Left forelimb (tissue), 1 donor: ENCODE results near the gene HMOX2.

ENCODE experiments used
- DNase-seq: peaks from one replicate; pipeline ENCODE4 v3.0.0-alpha.2; 2018; ENCODE audit warnings: low spot score

HMOX2 gene, protein sequence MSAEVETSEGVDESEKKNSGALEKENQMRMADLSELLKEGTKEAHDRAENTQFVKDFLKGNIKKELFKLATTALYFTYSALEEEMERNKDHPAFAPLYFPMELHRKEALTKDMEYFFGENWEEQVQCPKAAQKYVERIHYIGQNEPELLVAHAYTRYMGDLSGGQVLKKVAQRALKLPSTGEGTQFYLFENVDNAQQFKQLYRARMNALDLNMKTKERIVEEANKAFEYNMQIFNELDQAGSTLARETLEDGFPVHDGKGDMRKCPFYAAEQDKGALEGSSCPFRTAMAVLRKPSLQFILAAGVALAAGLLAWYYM

DNA sequence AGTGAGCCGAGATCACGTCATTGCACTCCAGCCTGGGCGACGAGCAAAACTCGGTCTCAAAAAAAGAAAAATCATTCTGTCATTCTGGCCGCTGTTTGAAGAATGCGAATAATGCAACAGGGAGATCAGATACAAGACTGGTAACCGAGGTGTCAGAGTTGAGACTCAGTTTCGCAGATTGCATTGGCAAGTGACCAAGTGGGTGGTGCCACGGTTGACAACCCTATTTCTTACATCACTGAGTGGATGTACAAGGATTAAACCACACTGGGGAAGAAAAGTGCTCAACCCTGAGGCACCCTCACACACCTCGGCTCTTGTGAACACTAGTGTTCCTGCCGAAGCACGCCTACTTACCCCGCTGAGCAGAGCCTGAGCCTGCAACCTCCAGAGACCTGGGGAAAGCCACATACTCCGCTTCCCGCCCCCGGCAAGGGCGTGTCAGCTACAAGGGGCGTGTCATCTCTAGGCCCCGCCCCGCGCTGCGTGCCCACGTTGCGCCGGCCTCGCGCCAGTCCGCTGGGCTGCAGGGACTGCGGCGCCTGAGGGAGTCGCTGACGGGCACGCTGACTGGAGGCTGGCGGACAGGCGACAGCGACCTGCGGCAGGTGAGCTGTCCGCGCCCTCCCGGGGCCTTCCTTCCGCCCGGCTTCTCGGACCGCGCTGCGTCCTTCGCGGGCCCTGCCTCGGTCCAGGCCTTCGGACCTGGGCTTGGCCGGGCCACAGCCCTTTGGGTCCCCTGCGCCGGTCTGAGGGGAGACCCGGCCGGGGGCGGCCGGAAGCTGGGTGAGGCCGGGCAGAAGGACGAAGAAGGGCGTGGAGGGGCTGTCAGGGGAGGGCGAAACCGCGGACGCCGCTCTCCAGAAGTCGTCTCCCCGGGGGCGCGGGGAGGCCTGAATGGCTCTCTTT is at the start of gene HMOX2:
Gene HMOX2, plus strand, starts transcription at position 519 of the 909 bp plus-strand sequence. CDS start 29,127 bp downstream, outside the sequence.
- DNase-seq = peak; percentile 95

DNA sequence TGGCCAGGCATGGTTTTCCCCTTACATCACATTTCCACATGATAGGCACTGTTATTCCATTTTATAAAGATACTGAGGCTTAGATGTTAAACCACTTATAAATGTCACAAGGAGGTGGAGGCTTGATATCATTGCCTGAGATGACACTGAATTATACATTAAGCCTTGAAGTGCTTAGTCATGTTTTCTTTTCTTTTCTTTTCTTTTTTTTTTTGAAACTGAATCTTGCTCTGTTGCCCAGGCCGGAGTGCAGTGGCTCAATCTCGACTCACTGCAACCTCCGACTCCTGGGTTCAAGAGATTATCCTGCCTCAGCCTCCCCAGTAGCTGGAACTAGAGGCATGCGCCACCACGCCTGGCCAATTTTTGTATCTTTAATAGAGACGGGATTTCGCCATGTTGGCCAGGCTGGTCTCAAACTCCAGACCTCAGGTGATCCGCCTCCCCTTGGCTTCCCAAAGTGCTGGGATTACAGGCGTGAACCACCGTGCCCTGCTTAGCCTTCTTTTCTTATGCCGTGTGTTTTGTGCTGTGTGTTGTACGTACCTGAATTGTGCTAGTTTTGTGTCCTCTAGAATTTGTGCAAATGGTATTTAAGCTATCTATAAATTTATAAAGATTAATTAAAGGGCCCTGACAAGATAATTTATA is 49.4 kb upstream of the HMOX2 start:
- DNase-seq = no peak

DNA sequence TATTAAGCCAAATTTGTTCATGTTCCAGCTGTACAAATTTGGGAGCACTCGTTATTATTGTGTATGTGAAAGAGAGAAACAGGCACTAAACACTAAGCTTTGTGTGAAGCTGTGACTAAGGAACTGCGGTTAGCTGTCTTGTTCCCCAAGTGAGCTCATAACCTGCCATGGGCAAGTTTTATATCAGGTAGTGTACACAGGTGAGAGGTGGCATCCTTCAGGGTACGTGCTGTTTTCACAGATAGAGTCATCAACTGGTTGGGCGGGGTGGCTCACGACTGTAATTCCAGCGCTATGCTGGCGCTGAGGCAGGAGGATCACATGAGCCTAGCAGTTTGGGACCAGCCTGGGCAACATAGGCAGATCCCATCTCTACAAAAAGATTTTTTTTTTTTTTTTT is 47.7 kb upstream of the HMOX2 start:
- DNase-seq = no peak

DNA sequence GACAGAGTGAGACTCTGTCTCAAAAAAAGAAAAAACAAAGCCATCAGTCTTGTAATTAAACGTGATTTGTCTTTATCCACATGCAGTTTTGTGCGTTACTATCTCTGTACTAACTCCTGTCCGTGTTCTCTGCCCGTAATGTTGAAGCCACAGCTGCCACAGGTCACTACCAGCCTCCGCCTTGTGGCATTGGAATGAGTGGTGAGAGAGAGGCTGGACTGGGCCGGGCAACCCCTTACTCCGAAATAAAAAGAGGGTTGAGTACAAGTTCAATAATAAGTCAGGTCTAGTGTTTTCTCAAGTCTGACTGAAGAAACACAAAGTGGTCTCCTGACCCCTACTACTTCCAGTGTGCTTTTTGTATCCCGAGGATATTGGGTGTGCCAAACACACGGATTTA is 45.2 kb upstream of the HMOX2 start:
- DNase-seq = no peak

DNA sequence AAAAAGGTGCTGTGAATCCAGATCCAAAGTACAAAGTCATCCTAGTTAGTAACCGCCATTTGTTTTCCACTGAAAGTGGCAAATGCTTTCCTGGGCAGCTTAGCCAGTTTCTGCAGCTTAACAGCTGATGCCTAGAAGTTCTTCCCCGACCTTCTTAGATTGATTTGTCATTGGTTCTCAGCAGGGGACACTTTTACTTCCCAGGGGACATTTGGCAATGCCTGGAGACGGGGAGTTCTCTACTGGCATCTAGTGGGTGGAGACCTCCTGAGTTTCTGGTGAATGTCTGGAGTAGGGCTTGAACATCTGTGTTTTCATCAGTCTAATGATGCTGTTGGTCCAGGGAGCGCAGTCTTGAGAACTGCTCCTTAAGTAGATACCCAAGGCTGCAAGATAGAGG is 43.0 kb upstream of the HMOX2 start:
- DNase-seq = no peak

DNA sequence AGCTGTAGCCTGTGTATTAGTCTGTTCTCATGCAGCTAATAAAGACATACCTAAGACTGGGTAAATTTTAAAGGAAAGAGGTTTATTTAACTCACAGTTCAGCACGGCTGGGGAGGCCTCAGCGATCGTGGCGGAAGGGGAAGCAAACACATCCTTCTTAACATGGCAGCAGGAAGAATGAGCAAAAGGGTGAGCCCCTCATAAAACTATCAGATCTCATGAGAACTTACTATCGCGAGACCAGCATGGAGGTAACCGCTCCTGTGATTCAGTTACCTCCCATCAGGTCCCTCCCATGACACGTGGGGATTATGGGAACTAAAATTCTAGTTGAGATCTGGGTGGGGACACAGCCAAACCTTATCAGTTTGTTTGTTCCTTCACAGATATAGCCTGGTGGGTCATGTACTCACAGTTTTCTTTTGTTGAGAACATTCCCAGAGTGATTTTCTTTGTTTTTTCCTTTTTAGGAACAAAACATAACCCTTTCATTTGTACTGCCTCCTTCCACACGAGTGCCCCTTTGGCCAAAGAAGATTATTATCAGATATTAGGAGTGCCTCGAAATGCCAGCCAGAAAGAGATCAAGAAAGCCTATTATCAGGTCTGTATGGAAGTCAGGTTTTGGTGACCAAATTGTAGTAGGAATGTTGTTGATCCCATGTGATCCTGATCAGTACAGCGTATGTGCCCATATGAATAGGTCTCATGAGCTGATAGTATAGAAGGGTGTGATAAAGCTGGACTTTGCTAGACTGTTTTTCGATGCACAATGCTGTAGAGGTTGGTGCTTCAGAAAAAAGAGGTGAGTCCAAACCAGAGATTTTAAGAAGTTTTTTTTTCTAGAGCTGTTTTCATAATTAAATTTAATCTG is 42.0 kb upstream of the HMOX2 start:
- no peak for DNase-seq

DNA sequence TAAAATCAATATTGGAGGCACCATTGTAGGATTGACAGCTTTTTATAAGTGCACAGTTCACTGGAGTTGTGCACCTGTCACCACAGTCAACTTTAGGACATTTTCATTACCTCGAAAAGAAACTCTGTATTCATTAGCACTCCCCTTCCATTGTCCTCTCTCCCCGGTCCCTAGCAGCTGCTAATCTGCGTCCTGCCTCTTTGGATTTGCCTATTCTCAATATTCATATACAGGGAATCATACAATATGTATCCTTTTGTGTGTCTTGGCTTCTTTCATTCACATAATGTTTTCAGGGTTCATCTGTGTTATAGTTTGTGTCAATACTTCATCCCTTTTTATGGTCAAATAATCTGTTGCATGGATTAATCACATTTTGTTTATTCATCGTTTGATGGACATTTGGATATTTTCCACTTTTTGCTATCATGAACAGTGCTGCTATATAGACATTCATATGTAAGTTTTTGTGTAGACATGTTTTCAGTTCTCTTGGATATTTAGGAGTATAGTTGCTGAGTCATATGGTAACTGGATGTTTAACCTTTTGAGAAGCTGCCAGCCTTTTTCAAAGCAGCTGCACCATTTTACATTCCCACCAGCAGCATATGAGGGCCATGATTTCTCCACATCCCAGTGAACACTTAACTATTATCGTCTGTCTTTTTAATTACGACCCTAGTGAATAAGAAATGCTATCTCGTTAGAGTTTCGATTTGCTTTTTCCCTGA is 40.7 kb upstream of the HMOX2 start:
- DNase-seq = no peak

DNA sequence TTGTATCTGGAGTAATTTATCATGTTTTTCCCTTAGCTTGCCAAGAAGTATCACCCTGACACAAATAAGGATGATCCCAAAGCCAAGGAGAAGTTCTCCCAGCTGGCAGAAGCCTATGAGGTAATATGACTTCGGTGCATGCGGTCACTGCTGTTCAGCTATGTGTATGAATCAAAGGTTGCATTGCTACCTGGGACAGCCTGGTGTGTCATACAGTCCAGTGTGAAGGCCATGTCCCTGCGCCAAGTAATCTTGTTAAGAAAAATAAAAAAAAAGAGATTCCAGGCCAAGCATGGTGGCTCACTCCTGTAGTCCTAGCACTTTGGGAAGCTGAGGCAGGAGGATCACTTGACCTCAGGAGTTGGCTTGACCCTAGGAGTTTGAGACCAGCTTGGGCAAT is 38.8 kb upstream of the HMOX2 start:
- DNase-seq = no peak

DNA sequence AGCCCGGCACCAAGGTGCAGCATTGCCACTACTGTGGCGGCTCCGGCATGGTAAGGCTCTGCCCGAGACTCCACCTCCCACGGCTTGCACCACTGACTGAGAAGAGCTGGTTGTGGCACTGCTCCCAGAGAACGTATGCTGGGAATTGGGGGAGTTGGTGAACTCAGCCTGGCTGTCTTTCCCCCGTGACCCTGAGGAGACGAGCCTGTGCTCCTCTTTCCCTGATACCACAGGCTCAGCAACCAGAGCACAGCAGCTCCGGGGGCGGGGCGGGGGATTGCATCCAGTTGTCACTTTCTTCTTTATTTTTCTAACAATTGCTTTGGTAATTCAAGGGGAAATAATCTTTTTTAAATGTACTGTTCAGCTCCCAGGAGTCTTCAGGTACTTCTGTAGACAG is 33.8 kb upstream of the HMOX2 start:
- DNase-seq = no peak

DNA sequence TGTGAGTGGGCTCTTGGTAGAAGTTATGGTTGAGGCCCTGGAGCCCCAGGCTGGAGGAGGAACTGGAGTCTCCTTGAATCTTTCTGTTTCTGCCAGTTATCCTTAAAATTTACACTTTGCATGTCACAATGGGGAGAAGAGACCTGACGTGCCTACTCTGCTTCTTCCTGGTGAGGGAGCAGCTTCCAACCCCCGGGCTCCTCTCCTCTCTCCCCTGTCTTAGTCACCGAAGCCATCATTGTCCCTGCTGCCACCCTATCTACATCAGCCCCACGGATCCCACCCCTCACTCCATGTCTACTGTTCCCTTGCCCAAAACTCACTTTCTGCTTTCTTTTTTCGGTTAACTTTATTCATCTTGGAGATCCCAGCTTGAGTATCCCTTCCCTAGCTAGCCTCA is 32.9 kb upstream of the HMOX2 start:
- DNase-seq = no peak

DNA sequence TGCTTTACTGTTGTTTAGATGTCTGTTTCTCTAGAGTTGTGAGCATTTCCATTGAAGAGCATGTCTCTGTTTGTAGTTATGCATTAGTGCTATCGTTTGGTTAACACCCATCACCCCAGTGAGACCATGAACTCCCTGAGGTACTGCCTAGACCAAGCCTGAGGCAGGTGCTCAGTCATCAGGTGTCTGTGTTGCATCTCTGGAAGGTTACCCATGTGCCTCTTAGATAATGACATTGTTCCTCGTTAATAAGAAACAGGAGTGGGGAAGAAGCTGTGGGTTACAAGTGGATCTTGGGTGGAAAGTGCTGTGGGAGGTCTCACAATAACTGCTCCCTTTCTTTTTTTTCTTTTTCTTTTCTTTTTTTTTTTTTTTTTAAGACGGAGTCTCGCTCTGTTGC is 32.2 kb upstream of the HMOX2 start:
- DNase-seq = no peak

DNA sequence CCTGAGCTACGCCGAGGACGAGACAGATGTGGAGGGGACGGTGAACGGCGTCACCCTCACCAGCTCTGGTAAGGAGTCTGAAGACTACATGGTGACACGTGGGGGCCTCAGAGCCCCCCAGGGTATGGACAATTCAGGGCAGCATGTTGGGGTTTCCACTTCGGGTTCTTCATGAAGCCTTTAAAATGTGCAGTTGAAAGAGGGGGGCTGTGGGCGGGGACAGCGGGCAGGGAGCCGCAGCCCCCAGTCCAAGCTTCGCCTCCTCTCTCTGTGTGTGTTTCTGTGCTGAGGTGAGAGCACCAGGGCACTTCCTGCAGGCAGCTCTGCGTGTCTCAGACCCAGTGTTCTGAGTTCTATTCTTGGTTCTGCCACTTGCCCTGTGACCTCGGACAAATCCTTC is 25.8 kb upstream of the HMOX2 start:
- no peak for DNase-seq

DNA sequence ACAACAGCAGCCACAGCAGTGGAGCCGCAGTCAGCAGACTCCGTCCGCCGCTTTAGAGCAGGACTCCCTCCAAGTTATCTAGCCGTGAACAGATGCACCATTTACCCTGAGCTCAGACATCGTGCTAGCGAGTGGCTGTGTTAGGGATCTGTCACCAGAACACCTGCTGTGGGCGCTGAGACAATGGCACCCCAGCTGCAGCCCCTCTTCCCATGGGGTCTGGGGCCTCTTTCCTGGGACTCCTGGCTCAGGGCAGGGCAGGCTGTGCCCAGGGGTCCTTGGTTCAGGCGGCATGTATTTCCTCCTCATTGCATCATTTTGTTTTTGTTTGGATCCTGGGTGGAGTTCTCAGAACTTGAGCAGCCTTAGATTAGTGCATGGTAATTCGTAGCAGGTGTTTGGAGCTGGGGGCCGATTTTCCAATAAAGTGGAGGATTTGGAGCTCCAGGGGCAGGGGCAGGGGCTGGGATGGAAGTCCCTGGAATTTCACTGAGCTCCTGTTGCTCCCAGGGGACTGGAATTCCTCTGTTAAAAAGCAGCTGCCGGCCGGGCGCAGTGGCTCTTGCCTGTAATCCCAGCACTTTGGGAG is 25.2 kb upstream of the HMOX2 start:
- no peak for DNase-seq

DNA sequence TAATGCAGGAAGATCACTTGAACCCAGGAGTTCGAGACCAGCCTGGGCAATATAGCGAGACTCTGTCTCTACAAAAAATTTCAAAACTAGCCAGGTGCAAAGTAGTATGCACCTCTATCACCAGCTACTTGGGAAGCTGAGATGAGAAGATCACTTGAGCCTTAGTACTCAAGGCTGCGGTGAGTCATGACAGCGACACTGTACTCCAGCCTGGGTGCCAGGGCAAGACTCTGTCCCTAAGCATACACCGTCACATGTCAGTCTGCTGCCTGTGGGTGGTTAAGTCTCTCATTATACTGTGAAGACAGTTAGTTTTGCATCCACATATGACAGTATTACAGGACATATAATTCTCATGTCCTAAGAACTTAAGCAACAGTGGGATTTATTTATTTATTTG is 23.5 kb upstream of the HMOX2 start:
- DNase-seq = no peak

DNA sequence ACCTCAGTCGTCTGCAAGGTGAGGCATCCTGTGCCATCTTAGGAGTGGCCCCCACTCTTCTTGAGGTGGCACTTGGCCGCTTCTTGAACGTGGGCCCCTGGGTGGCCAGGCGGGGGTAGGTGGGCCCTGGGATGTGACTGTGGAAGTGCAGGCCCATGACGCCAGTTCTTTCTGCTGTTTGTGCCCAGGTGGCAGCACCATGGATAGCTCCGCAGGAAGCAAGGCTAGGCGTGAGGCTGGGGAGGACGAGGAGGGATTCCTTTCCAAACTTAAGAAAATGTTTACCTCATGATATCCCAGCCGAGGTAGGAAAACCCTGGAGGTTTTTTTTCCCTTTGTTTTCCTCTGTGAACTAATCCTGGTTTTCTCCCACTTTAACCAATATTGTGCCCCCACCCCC is 21.6 kb upstream of the HMOX2 start:
- DNase-seq = no peak

DNA sequence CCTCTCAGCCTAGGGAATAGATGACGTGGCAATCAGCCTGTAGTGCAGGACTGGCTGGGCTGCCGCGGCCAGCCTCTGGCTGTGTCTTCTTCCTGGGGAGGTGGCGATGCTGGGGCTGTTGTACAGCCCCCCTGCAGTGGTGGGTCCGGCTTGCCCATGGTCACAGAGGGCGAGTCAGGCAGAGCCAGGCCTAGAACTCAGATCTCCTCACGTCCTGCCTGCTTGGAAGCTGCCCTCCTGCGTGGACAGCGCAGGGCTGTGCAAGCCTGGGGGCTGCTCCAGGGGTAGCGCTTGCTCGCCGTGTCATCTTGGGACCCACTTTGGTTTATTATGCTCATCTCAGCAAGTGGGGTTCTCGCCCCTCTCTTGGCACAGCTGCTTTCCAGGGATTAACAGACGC is 21.1 kb upstream of the HMOX2 start:
- DNase-seq = no peak

DNA sequence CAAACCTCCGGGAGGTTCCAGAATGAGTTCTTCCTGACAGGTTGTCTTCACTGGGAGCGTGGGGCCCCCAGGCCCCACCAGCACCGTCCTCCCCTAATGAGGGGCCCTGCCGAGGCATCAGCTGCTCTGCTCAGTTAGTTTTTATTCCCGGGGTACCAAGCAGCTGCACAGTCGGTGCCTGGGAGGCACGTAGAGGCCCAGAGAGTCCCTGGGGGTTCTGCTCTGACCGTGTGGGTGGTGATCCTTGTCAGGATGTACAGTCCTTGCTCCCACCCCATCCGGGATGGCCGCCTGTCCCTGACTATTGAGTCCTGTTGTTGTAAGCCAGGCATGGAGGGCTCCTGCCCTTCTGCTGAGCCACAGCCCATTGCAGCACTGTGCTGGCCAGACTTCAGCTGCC is 20.2 kb upstream of the HMOX2 start:
- DNase-seq = no peak

DNA sequence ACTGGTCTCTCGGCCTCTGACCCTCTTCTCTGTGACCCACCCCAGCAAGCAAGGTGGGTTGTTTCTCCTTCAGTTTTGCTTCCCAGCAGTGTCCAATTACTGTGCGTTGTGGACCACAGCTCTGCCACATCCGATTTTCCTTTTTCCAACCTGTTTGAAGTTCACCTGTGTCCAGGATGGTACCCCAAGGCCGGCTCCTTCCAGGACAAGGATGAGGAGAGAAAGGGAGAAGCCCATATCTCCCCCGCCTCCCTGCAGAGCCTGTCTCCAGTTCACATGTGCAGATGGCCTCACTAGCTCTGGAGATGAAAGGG is 15.3 kb upstream of the HMOX2 start:
- DNase-seq = no peak

DNA sequence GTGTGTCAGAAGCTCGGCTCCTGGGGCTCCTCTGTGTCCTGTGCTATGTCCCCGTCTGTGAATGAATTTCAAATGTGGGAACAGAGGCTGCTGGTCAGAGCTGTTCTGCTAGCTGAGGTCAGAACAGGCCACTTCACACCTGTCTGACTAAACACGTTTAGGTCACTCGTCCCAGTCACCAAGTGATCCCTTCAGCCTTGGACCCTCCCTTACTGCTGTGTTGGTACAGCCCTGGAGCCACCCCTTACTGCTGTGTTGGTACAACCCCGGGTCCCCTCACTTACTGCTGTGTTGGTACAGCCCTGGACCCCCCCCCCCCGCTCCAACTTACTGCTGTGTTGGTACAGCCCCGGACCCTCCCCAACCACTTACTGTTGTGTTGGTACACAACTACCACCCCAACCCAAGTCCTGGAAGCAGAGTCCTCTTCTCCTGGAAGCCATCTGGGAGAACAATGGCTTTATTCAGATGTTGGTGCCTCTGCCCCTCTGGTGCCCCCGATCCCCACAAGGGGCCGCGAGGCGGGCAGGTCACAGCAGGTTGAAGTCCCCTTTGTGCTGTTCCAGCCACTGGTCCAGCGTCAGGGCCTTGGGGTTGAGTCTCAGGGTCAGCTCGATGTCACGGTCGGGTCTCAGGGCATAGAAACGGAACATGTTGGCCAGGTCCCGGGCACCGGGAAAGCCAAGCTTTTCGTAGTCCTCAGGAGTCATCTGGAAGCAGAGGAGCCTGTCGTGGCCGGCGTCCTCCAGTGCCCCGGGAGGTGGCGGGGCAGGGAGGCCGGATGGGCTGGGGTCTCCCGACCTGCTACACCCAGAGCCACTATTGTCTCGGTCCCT is 14.7 kb upstream of the HMOX2 start:
- no peak for DNase-seq

DNA sequence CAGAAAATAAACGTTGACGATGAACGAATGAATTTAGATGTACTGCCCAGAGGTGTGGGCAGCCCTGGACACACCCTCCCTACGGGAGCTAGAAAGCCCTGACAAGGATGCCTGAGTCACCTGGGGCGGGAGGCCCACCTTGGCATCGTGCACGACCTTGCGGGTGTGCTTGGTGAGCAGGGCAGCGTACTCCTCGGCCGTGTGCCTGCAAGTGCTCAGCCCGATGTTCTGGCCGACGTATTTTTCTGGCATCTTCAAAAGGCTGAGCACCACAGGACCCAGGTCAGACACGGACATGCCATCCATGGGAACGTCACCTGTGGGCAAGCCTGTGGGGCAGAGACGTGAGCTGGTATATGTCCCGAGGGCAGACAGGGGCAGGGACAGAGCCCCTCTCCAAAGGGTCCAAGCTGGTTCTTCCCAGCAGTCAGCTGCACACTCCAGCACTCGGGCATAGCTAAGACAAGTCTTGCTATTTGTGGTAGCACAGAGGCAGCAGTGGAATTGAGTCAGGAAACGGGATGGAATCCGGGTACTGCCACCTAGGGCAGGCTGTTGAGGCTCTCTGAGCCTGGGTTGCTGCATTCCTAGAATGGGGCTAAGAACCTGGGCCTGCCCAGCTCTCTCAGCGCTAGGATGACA is 12.6 kb upstream of the HMOX2 start:
- DNase-seq = no peak
